ENCODE results near the gene LYG2.

GRCh38 chr2:99242151-99242550 is 13.3 kb downstream of the LYG2 start:
- TF ChIP-seq FOXM1 (IDR thresholded peaks at IDR 0.05; ENCODE audit: borderline replicate concordance), result no peak
- TF ChIP-seq, protein P1, sequence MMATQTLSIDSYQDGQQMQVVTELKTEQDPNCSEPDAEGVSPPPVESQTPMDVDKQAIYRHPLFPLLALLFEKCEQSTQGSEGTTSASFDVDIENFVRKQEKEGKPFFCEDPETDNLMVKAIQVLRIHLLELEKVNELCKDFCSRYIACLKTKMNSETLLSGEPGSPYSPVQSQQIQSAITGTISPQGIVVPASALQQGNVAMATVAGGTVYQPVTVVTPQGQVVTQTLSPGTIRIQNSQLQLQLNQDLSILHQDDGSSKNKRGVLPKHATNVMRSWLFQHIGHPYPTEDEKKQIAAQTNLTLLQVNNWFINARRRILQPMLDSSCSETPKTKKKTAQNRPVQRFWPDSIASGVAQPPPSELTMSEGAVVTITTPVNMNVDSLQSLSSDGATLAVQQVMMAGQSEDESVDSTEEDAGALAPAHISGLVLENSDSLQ (IDR thresholded peaks at IDR 0.05), result no peak
- TF ChIP-seq SP1 (IDR thresholded peaks at IDR 0.05), result no peak
- TF ChIP-seq ZNF384 (IDR thresholded peaks at IDR 0.05), result no peak
- no peak for TF ChIP-seq L3MBTL2 (conservative IDR thresholded peaks at IDR 0.05)
- TF ChIP-seq ELF4 (IDR thresholded peaks at IDR 0.05), result no peak
- TF ChIP-seq SUZ12 (IDR thresholded peaks at IDR 0.05), result no peak
- no peak for TF ChIP-seq BHLHE40 (IDR thresholded peaks at IDR 0.05; ENCODE audit: borderline replicate concordance)
- no peak for TF ChIP-seq HDGF (IDR thresholded peaks at IDR 0.05; ENCODE audit: borderline replicate concordance)
- TF ChIP-seq FOXK2 (IDR thresholded peaks at IDR 0.05), result no peak
- no peak for TF ChIP-seq TARDBP (IDR thresholded peaks at IDR 0.05)
- no peak for TF ChIP-seq FOXA1 (IDR thresholded peaks at IDR 0.05)

All from HEK293T (cell line).